Brain microvascular endothelial cell (primary cell): Measurements from ENCODE around the gene ANKRD55.
"Not testable (repeated sequence)": the region's sequence is repeated elsewhere in the genome, so short reads cannot be mapped to it uniquely, and the experiment has no call there.

Experiments used
- DNase-seq: peaks from one replicate; pipeline ENCODE4 v3.0.0-alpha.2; 2020
- H3K27ac ChIP-seq: fragments of 250-450 bp; sonication (Bioruptor Pico); 2 replicates; pipeline ENCODE4 v1.5.1; 2020; ENCODE audit warnings: mild to moderate bottlenecking, moderate library complexity
- H3K27me3 ChIP-seq: fragments of 250-450 bp; sonication (Bioruptor Pico); replicated peaks from 2 replicates; pipeline ENCODE4 v1.5.1; 2020; ENCODE audit warnings: mild to moderate bottlenecking
- H3K36me3 ChIP-seq: fragments of 250-450 bp; sonication (Bioruptor Pico); replicated peaks from 2 replicates; pipeline ENCODE4 v1.5.1; 2020; ENCODE audit warnings: mild to moderate bottlenecking
- H3K4me3 ChIP-seq: 2 replicates; pipeline ENCODE4 v1.5.1; 2011; ENCODE audit warnings: low read depth, mild to moderate bottlenecking, control low read depth, low read length, moderate library complexity
- in situ Hi-C: cut with HindIII; loops from 2 replicates; pipeline ENCODE4 v1.10.0; 2017; ENCODE audit warnings: low sequenced_read_pairs, low pct_ligation_motif_present
- TF ChIP-seq, protein P1 (sequence below): IDR thresholded peaks from 2 replicates; pipeline ENCODE4 v1.5.1; 2011; ENCODE audit warnings: low read depth, mild to moderate bottlenecking, moderate library complexity, low read length, control low read depth, inconsistent platforms; ENCODE audit errors: missing control alignments

The ANKRD55 gene

DNA sequence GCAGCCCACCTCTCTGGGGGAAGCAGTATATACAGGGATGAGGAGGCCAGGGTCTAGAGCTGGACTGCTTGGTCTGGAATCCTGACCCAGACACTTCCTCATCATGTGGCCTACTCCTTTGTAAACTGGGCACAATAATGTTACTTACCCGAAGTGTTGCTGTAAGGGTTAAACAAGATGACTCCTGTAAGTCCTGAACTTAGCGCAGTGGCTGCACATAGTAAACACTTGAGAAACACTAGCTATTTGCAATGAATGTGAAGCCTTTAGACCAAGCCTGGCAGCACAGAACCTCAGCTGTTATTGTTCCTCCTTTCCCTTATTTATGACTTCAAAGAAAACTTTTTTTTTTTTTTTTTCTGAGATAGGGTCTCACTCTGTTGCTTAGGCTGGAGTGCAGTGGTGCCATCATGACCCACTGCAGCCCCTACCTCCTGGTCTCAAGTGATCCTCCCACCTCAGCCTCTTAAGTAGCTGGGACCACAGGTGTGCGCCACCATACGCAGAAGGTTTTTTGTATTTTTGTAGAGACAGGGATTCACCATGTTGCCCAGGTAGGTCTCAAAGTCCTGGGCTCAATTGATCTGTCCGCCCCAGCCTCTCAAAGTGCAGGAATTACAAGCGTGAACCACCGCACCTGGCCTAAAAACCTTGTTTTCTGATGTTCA, 142.2 kb downstream of the ANKRD55 start:
- TF ChIP-seq, protein P1, sequence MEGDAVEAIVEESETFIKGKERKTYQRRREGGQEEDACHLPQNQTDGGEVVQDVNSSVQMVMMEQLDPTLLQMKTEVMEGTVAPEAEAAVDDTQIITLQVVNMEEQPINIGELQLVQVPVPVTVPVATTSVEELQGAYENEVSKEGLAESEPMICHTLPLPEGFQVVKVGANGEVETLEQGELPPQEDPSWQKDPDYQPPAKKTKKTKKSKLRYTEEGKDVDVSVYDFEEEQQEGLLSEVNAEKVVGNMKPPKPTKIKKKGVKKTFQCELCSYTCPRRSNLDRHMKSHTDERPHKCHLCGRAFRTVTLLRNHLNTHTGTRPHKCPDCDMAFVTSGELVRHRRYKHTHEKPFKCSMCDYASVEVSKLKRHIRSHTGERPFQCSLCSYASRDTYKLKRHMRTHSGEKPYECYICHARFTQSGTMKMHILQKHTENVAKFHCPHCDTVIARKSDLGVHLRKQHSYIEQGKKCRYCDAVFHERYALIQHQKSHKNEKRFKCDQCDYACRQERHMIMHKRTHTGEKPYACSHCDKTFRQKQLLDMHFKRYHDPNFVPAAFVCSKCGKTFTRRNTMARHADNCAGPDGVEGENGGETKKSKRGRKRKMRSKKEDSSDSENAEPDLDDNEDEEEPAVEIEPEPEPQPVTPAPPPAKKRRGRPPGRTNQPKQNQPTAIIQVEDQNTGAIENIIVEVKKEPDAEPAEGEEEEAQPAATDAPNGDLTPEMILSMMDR: no peak
- Histone ChIP-seq H3K36me3 (no peaks in the 10 kb centered on the region), H3K4me3 (no peak overlapping the region), H3K27me3 (no peaks in the 10 kb centered on the region), H3K27ac (no peak overlapping the region)
- in situ Hi-C loops: no loop called here
- DNase-seq: no peak

DNA sequence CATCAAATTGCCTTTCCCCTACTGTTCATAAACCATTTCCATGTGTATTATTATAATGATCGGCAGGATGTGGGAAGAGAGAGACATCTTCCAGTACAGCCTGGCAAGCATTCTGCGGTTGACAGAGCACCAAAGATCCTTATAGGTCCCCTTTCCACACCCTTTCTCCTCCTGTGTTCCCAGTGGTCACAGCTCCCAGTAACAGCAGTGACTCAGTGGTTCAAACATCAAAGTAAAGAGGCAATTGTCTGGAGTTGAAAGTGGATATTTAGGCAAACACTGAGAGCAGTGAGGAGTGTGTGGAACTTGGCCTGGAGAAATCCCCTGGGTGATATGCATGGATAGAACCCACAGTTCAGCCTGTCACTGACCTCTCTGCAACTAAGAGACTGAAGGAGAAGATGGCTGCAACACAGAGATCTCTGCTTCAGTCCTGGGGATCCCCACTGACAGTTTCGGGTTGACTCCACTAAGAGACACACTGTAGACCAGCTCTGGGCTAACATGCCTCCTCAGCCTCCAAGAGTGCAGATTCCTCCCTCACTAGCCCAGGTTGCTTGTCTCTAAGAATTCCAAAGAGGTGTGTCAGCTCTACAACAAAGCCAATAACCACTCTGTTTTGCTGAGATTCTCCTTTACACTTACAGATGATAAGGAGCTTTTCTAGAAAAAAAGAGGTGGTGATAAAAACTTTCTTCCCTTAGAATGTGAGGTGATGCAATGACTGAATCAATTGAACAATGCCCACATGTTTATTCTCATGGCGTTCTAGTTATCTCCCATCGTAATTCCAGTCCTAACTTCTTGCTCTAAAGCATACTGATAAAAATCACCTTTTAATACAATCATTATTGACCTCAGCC, 143.9 kb downstream of the ANKRD55 start:
- in situ Hi-C loops: no loop called here
- no peak overlapping the region for H3K4me3 ChIP-seq
- peak overlapping the region; percentile 9 for H3K27ac ChIP-seq
- TF ChIP-seq, protein P1: no peak
- no peaks in the 10 kb centered on the region for H3K36me3 ChIP-seq
- H3K27me3 ChIP-seq: no peaks in the 10 kb centered on the region
- DNase-seq: peak; percentile 56

DNA sequence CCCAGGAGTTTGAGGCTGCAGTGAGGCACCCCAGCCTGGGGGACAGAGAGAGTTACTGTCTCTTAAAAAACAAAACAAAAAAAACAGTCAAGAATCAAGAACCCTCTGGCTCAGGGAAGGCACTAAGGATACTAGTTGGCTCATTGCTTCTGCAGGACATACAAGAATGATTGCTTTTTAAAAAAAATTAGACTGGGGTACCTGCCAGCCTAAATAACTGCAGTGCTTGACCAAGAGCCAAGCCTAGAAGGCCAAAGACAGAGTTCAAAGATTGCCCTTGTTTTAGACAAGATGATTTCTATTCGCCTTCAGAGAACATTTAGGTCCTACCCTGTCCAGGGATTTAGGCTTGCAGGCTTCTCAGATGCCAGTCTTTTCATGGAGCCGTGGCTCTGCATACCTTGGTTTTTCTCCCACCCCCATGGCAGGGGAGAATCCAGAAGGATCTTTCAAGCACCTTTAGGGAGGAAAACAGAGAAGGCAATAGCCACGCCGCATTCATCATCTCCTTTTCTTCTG, 144.6 kb downstream of the ANKRD55 start:
- no peaks in the 10 kb centered on the region for H3K27me3 ChIP-seq
- no peak for DNase-seq
- H3K4me3 ChIP-seq: no peak overlapping the region
- in situ Hi-C loops: no loop called here
- TF ChIP-seq, protein P1: no peak
- H3K36me3 ChIP-seq: no peaks in the 10 kb centered on the region
- H3K27ac ChIP-seq: no peak overlapping the region

DNA sequence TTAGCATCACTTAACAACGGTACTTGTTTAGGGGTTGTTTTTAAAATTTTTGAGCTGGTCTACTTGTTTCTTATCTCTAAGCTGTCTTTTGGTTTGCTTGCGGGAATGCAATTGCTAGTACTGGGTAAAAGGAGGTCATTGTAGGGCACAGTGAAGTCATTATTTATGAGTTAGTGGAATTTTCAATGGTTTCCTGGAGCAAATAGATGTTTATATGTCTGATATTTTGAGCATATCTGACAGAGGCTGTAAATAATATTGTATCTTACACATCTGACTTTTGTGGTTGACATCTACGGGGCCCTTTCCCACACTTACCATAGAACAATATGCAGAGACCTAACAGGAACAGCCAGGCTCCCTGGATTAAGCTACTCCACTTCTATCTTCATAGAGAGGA, 147.9 kb downstream of the ANKRD55 start:
- H3K4me3 ChIP-seq: no peak overlapping the region

DNA sequence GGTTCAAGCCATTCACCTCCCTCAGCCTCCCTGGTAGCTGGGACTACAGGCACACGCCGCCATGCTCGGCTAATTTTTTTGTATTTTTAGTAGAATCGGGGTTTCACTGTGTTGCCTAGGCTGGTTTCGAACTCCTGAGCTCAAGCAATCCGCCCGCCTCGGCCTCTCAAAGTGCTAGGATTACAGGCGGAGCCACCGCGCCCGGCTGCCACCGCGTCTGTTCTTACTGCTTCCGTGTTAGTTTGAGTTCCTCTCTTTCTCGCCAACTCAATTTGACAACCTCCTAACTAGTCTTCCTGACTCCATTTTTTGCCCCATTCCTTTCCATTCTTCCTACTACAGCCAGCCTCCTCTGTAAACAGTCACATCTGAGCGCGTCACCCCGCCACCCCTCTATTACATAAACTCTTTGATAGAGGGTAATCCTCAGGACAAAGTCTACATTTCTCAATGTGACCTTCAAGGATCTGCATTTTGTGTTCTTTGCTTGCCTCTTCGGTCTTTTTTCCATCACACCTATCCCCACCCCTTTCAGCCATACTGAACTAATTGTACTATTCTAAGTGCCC, 149.8 kb downstream of the ANKRD55 start:
- no peaks in the 10 kb centered on the region for H3K27me3 ChIP-seq

More for the DNA sequence above, 147.9 kb downstream of the ANKRD55 start:
- TF ChIP-seq, protein P1: no peak
- Histone ChIP-seq H3K27me3 (no peaks in the 10 kb centered on the region), H3K27ac (no peak overlapping the region), H3K36me3 (no peaks in the 10 kb centered on the region)
- peak; percentile 20 for DNase-seq
- in situ Hi-C loops: no loop called here

DNA sequence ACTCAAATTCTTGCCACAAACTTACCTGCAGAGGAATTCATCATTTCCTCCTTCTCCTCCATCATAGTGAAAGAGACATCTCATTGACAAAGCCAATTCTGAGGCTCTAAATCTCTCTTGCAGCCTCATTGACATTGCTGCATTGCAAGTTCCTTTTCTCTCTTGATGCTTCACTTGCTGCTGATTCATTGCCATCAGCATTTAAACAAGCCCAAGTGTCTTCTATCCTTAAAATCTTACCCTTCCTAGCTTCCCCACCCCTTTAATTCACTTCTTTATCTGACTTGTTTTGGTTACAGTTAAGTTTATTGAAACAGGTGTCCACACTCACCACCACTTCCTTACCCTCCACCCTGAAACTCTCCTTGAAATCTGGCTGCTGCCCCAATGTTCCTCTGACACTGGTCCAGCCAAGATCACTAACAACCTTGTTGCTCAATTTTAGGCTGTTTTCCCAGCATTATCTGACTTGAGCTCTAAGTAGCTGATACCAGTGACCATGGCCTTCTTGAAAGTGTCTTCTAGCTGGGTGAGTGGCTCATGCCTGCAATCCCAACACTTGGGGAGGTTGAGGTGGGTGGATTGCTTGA, 152.0 kb downstream of the ANKRD55 start:
- DNase-seq, H3K4me3 ChIP-seq, H3K27ac ChIP-seq, H3K27me3 ChIP-seq, H3K36me3 ChIP-seq, in situ Hi-C loops: not testable (repeated sequence)

More for the DNA sequence above, 149.8 kb downstream of the ANKRD55 start:
- no peaks in the 10 kb centered on the region for H3K36me3 ChIP-seq
- no peak overlapping the region for H3K4me3 ChIP-seq
- no peak for DNase-seq
- H3K27ac ChIP-seq: no peak overlapping the region
- in situ Hi-C loops: no loop called here
- TF ChIP-seq, protein P1: no peak
